HCT116 (cell line): ENCODE results near the gene PRR15L. TPM values are rescaled to one million over a fixed set of nuclear protein-coding genes. Genes with fewer than 3 reads are reported as not detected.
"Not testable (repeated sequence)": the region's sequence is repeated elsewhere in the genome, so short reads cannot be mapped to it uniquely, and the experiment has no call there.

Experiments
- ATAC-seq: fragments of 200-7000 bp; cut with Tn5 transposase; 2 replicates; pipeline ENCODE4 v1.9.1; 2020; ENCODE audit warnings: mild to moderate bottlenecking, moderate library complexity
- BruUV-seq: library from RNA; stranded (reverse); fragments of 400-500 nt; replicated peaks from 2 replicates; lab custom pipeline; 2021; lab: Mats Ljungman, UMichigan
- CTCF ChIA-PET: fragments of 300-600 bp; sonication (Branson Sonifier 250); formaldehyde crosslinking; loops from one replicate; lab custom pipeline; 2021; ENCODE audit warnings: antibody characterized with exemption; lab: Charles Lee
- POLR2A ChIA-PET: fragments of 300-600, 350-600 bp; sonication (Branson Sonifier 250); formaldehyde crosslinking; loops from one replicate; lab custom pipeline; 2021; ENCODE audit warnings: antibody characterized with exemption; lab: Charles Lee
- RAD21 ChIA-PET, 2 experiments: fragments of 300-600 bp; sonication (Branson Sonifier 250); formaldehyde crosslinking; loops; one replicate each; lab custom pipeline; 2023; ENCODE audit warnings: low total read pairs in 2 of 2; ENCODE audit not compliant: uncharacterized antibody in 2 of 2, unreplicated experiment in 2 of 2, low non-redundant PET in 1 of 2; lab: Charles Lee
- DNase-seq: peaks from one replicate; pipeline ENCODE4 v3.0.0-alpha.2; 2010; ENCODE audit warnings: low read depth, low spot score
- H2AFZ ChIP-seq: fragments of 200-600 bp; shearing (Covaris generic), sonication (generic); 2 replicates; pipeline ENCODE4 v1.6.1; 2017; ENCODE audit warnings: low read depth, mixed run types, mixed read lengths, antibody characterized with exemption, low read length; ENCODE audit not compliant: poor library complexity, severe bottlenecking
- H3K27ac ChIP-seq: 2 replicates; pipeline ENCODE4 v1.5.1; 2012; ENCODE audit warnings: low read depth, low read length
- H3K27me3 ChIP-seq: fragments of 200-600 bp; sonication (generic); 2 replicates; pipeline ENCODE4 v1.6.1; 2016; ENCODE audit warnings: mixed run types, low read length, mixed read lengths; ENCODE audit not compliant: insufficient read depth
- H3K36me3 ChIP-seq, 2 experiments: fragments of 200-500 bp in 1 of 2; fragments of 200-600 bp in 1 of 2; sonication (Bioruptor generic) in 1 of 2; sonication (generic) in 1 of 2; 2 replicates each; pipeline versions ENCODE4 v1.5.1 to v1.6.1; 2014 to 2016; ENCODE audit warnings: low read length in 2 of 2, inconsistent platforms in 1 of 2, mixed read lengths in 1 of 2, mixed run types in 1 of 2; ENCODE audit not compliant: insufficient read depth in 2 of 2, control insufficient read depth in 1 of 2
- H3K4me1 ChIP-seq, 2 experiments: fragments of 200-600 bp in 1 of 2; sonication (generic) in 1 of 2; 2 replicates each; pipeline versions ENCODE4 v1.5.1 to v1.6.1; 2012 to 2017; ENCODE audit warnings: low read length in 2 of 2, inconsistent platforms in 1 of 2, mild to moderate bottlenecking in 1 of 2, mixed read lengths in 1 of 2, mixed run types in 1 of 2, moderate library complexity in 1 of 2; ENCODE audit not compliant: insufficient read depth in 2 of 2, control insufficient read depth in 1 of 2
- H3K4me2 ChIP-seq: fragments of 200-600 bp; sonication (generic); 2 replicates; pipeline ENCODE4 v1.6.1; 2017; ENCODE audit warnings: mixed run types, low read length, mixed read lengths
- H3K4me3 ChIP-seq, 2 experiments: fragments of 200-600 bp in 1 of 2; sonication (generic) in 1 of 2; replicated peaks in 1 of 2; 2 replicates each; pipeline ENCODE4 v1.5.1; 2011 to 2016; ENCODE audit warnings: low read length in 2 of 2, control low read depth in 1 of 2, low read depth in 1 of 2, mild to moderate bottlenecking in 1 of 2, mixed read lengths in 1 of 2, mixed run types in 1 of 2
- H3K79me2 ChIP-seq: fragments of 200-600 bp; sonication (generic); 2 replicates; pipeline ENCODE4 v1.6.1; 2017; ENCODE audit warnings: mild to moderate bottlenecking, mixed run types, low read length, moderate library complexity, mixed read lengths; ENCODE audit not compliant: insufficient read depth
- H3K9ac ChIP-seq: fragments of 200-600 bp; sonication (generic); 2 replicates; pipeline ENCODE4 v1.6.1; 2016; ENCODE audit warnings: low read length, mixed read lengths
- H3K9me2 ChIP-seq: fragments of 200-600 bp; sonication (generic), shearing (Covaris generic); 2 replicates; pipeline ENCODE4 v1.6.1; 2017; ENCODE audit warnings: mixed run types, mild to moderate bottlenecking, moderate library complexity; ENCODE audit not compliant: insufficient read depth
- H3K9me3 ChIP-seq, 2 experiments: fragments of 200-500 bp in 1 of 2; fragments of 200-600 bp in 1 of 2; sonication (Bioruptor generic) in 1 of 2; sonication (generic) in 1 of 2; 2 replicates each; pipeline ENCODE4 v1.6.1; 2014 to 2017; ENCODE audit warnings: low read length in 2 of 2, mixed read lengths in 2 of 2, inconsistent platforms in 1 of 2, low read depth in 1 of 2, mild to moderate bottlenecking in 1 of 2, mixed run types in 1 of 2, moderate library complexity in 1 of 2; ENCODE audit not compliant: control insufficient read depth in 1 of 2, insufficient read depth in 1 of 2
- H4K20me1 ChIP-seq: fragments of 200-600 bp; sonication (generic), shearing (Covaris generic); 2 replicates; pipeline ENCODE4 v1.6.1; 2017; ENCODE audit warnings: mixed run types, mild to moderate bottlenecking, moderate library complexity; ENCODE audit not compliant: insufficient read depth
- CEBPB ChIP-seq: IDR thresholded peaks from 2 replicates; pipeline ENCODE4 v1.6.1; 2012; ENCODE audit warnings: low read depth
- EGR1 ChIP-seq: IDR thresholded peaks from 2 replicates; pipeline ENCODE4 v1.6.1; 2012; ENCODE audit warnings: low read depth
- ELF1 ChIP-seq: IDR thresholded peaks from 2 replicates; pipeline ENCODE4 v1.6.1; 2012; ENCODE audit warnings: low read depth, borderline replicate concordance
- EZH2phosphoT487 ChIP-seq: fragments of 200-600 bp; IDR thresholded peaks from 2 replicates; pipeline ENCODE4 v1.6.1; 2018; ENCODE audit warnings: antibody characterized with exemption, borderline replicate concordance
- FOSL1 ChIP-seq: IDR thresholded peaks from 2 replicates; pipeline ENCODE4 v1.6.1; 2012; ENCODE audit warnings: low read depth
- JUND ChIP-seq: IDR thresholded peaks from 2 replicates; pipeline ENCODE4 v1.6.1; 2012
- POLR2A ChIP-seq: IDR thresholded peaks from 2 replicates; pipeline ENCODE4 v1.7.0; 2011; ENCODE audit warnings: borderline replicate concordance; ENCODE audit not compliant: insufficient read depth, insufficient read length; ENCODE audit errors: extremely low read depth
- POLR2AphosphoS5 ChIP-seq: IDR thresholded peaks from 2 replicates; pipeline ENCODE4 v1.6.1; 2011; ENCODE audit warnings: mild to moderate bottlenecking, low read depth, low read length, moderate library complexity
- RAD21 ChIP-seq: IDR thresholded peaks from 2 replicates; pipeline ENCODE4 v1.6.1; 2012; ENCODE audit warnings: low read depth, mild to moderate bottlenecking
- SP1 ChIP-seq: IDR thresholded peaks from 2 replicates; pipeline ENCODE4 v1.6.1; 2012; ENCODE audit warnings: low read depth
- SRF ChIP-seq: IDR thresholded peaks from 2 replicates; pipeline ENCODE4 v1.6.1; 2012; ENCODE audit warnings: low read depth
- TCF7L2 ChIP-seq: IDR thresholded peaks from 2 replicates; pipeline ENCODE4 v1.7.0; 2011; ENCODE audit warnings: borderline replicate concordance, inconsistent platforms; ENCODE audit not compliant: insufficient read depth, insufficient read length; ENCODE audit errors: extremely low read depth
- ZFX ChIP-seq: fragments of 450-650 bp; IDR thresholded peaks from 2 replicates; pipeline ENCODE4 v1.6.1; 2017
- ZNF274 ChIP-seq: fragments of 200-500 bp; sonication (Bioruptor generic); IDR thresholded peaks from 2 replicates; pipeline ENCODE4 v1.6.1; 2014; ENCODE audit warnings: mild to moderate bottlenecking, low read depth, low read length, inconsistent platforms
- intact Hi-C: fragments of 100-400 bp; cut with micrococcal nuclease; formaldehyde crosslinking; loops from 2 replicates; pipeline ENCODE4 v1.10.0; 2022
- total RNA-seq: library from RNA; stranded (reverse); gene quantifications from one replicate; pipeline ENCODE4 v1.2.1, GENCODE V29; 2021; ENCODE audit not compliant: unreplicated experiment
- TF ChIP-seq, protein P1 (sequence below): IDR thresholded peaks from 2 replicates; pipeline ENCODE4 v1.6.1; 2012

Gene PRR15L
- total RNA-seq, 1 experiment from 2014 or later: 0.34 TPM

DNA sequence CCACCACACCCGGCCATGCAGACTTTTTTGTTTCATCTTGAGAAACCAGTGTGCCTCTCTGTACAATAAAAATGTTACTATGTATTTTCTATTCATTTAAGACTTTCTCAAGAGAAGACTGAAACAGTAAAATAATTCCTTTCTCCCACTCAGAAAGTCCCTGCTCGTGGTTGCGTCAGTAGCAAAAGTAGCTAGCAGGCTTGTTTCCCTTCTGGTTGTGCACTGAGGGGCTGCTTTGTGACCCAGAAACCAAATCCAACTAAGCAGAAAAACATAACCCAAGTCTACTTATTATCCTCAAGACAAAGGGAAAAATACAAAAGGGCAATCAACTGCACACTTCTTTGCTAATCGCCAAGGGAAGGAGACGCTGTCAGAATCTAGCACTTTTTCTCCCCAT is 19.7 kb downstream of the PRR15L start:
- H3K27me3 ChIP-seq: no peaks in the 10 kb centered on the region
- H2AFZ ChIP-seq: no peak overlapping the region
- BruUV-seq: no TSS peak
- no peaks in the 10 kb centered on the region for H3K9me2 ChIP-seq
- intact Hi-C loops: no loop called here
- CTCF ChIA-PET: interaction anchor here (1.7 to 4.6 kb wide), 2 partner anchors 9 to 33 kb away, joined by 5 to 41 read pairs; partner anchors contain the start of gene CDK5RAP3
- no peak overlapping the region for H3K27ac ChIP-seq
- no peaks in the 10 kb centered on the region for H3K9me3 ChIP-seq
- no peaks in the 10 kb centered on the region for H4K20me1 ChIP-seq
- no peaks in the 10 kb centered on the region for H3K36me3 ChIP-seq
- H3K9ac ChIP-seq: no peak overlapping the region; the same call in 1 of the 2 replicates
- H3K79me2 ChIP-seq: peaks cover 16% of the 10 kb centered on the region
- no peak overlapping the region for H3K4me3 ChIP-seq
- RAD21 ChIA-PET: interaction anchor here in 1 of 2 experiments (0.7 kb wide), 1 partner anchor 9 kb away, joined by 8 read pairs; no protein-coding TSS in a partner anchor
- peaks cover 42 to 73% of the 10 kb centered on the region in 2 experiments for H3K4me1 ChIP-seq
- DNase-seq: no peak
- no peak overlapping the region for H3K4me2 ChIP-seq
- POLR2A ChIA-PET: interaction anchor here (0.9 kb wide), 1 partner anchor 9 kb away, joined by 3 read pairs; no protein-coding TSS in a partner anchor
- ATAC-seq: no peak
- TF ChIP-seq CEBPB (no peak), SRF (no peak), FOSL1 (no peak), EZH2phosphoT487 (no peak), POLR2A (no peak), ELF1 (no peak)

DNA sequence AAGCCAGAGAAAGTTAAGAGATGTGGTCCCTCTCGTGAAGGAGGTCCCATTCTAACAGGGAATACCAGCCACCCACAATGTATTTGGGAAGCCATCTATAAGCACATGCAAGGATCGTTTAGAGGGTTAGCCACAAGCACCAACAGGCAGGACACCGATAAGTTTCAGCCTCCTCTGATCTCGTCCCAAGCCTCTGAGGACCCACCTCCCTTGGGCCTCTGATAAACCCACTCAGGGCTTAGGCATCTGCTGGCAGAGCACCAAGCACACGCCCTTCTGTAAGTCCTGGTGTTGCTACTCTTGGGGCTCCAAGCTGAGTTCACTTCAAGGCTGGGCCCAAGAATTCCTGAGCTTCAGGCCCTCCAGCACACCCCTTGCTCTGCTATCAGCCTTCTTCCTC is 21.7 kb downstream of the PRR15L start:
- H3K36me3 ChIP-seq: no peaks in the 10 kb centered on the region
- POLR2A ChIA-PET: interaction anchor here (1.0 to 2.0 kb wide), 2 partner anchors 24 to 40 kb away, joined by 3 to 8 read pairs; partner anchors contain the start of gene SP2
- no peaks in the 10 kb centered on the region for H3K9me3 ChIP-seq
- no TSS peak for BruUV-seq
- H4K20me1 ChIP-seq: no peaks in the 10 kb centered on the region
- intact Hi-C loops: no loop called here
- H3K27me3 ChIP-seq: no peaks in the 10 kb centered on the region
- H3K27ac ChIP-seq: peak overlapping the region; percentile 61
- H3K79me2 ChIP-seq: 0 out of 2 replicates have a peak, but pooled peaks cover 3% of the 10 kb centered on the region
- CTCF ChIA-PET: interaction anchor here (4.6 kb wide), 1 partner anchor 11 kb away, joined by 41 read pairs; no protein-coding TSS in a partner anchor
- no peak overlapping the region for H2AFZ ChIP-seq
- ATAC-seq (peak; percentile 88), DNase-seq (peak; percentile 92)
- peak overlapping the region; percentile 63 for H3K4me2 ChIP-seq
- peak overlapping the region in 1 of 2 experiments; percentile 36; a peak in 3 of 4 replicates for H3K4me3 ChIP-seq
- peaks cover 41 to 69% of the 10 kb centered on the region in 2 experiments for H3K4me1 ChIP-seq
- peak overlapping the region; percentile 42 for H3K9ac ChIP-seq
- H3K9me2 ChIP-seq: no peaks in the 10 kb centered on the region
- RAD21 ChIA-PET: no interaction called here
- TF ChIP-seq ZFX (no peak), SRF (no peak), POLR2AphosphoS5 (peak; percentile 69), ZNF274 (no peak), ELF1 (no peak), SP1 (peak; percentile 48), RAD21 (no peak), EGR1 (no peak), POLR2A (no peak), TCF7L2 (peak; percentile 57), JUND (no peak)
- TF ChIP-seq, protein P1, sequence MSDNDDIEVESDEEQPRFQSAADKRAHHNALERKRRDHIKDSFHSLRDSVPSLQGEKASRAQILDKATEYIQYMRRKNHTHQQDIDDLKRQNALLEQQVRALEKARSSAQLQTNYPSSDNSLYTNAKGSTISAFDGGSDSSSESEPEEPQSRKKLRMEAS: peak; percentile 44

DNA sequence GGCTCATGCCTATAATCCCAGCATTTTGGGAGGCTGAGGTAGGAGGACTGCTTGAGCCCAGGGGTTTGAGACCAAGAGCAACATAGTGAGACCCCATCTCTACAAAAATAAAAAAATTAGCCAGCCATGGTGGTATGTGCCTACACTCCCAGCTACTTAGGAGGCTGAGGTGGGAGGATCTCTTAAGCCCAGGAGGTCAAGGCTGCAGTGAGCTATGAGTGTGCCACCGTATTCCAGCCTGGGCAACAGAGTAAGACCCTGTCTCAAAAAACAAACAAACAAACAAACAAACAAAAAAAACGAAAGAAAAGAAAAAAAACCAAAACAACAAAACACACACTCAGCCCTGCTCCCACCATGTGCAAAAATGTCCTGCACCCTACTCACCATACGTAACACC is 22.2 kb downstream of the PRR15L start:
- POLR2A ChIA-PET: interaction anchor here (1.0 to 2.0 kb wide), 2 partner anchors 25 to 40 kb away, joined by 3 to 8 read pairs; partner anchors contain the start of gene SP2
- Histone ChIP-seq H3K27ac (peak overlapping the region; percentile 61), H3K4me2 (peak overlapping the region; percentile 63), H3K4me1 (peaks cover 42 to 69% of the 10 kb centered on the region in 2 experiments), H3K4me3 (peak overlapping the region in 1 of 2 experiments; percentile 36; a peak in 2 of 4 replicates), H3K9ac (peak overlapping the region; percentile 42)
- H3K27me3 ChIP-seq, H3K36me3 ChIP-seq, DNase-seq, RAD21 ChIA-PET, BruUV-seq, intact Hi-C loops, H3K79me2 ChIP-seq, H2AFZ ChIP-seq, H4K20me1 ChIP-seq, H3K9me2 ChIP-seq, H3K9me3 ChIP-seq, ATAC-seq: not testable (repeated sequence)
- CTCF ChIA-PET: interaction anchor here (4.6 kb wide), 1 partner anchor 11 kb away, joined by 41 read pairs; no protein-coding TSS in a partner anchor
